K562 (cell line): Measurements from ENCODE around the gene AKT1S1. TPM values are rescaled to one million over a fixed set of nuclear protein-coding genes. Genes with fewer than 3 reads are reported as not detected.
A peak's percentile ranks its signal among the peaks of the same experiment; 100 is the strongest.

Experiments
- GATAD2B ChIP-seq: fragments of 450-650 bp; IDR thresholded peaks from 2 replicates; pipeline ENCODE4 v1.6.1; 2017; ENCODE audit warnings: mild to moderate bottlenecking, borderline replicate concordance
- LCOR ChIP-seq: sonication (generic); formaldehyde crosslinking; IDR thresholded peaks from 2 replicates; pipeline ENCODE4 v1.8.0; 2022; ENCODE audit warnings: mild to moderate bottlenecking, missing genetic modification reagents
- MXI1 ChIP-seq: IDR thresholded peaks from 2 replicates; pipeline ENCODE4 v1.6.1; 2011; ENCODE audit warnings: low read depth, mild to moderate bottlenecking, improper control_type of control experiment, low read length
- NFE2 ChIP-seq: IDR thresholded peaks from 2 replicates; pipeline ENCODE4 v1.6.1; 2014; ENCODE audit warnings: antibody characterized with exemption, low read depth
- POLR2AphosphoS5 ChIP-seq: IDR thresholded peaks from 2 replicates; pipeline ENCODE4 v1.6.1; 2011; ENCODE audit warnings: mild to moderate bottlenecking, low read depth, low read length, moderate library complexity; ENCODE audit not compliant: control insufficient read depth, insufficient read depth
- POLR2H ChIP-seq: IDR thresholded peaks from 2 replicates; pipeline ENCODE4 v1.6.1; 2016; ENCODE audit warnings: missing genetic modification characterization, low read depth, mild to moderate bottlenecking, control low read depth, missing compliant biosample characterization, moderate library complexity
- STAT5A ChIP-seq: IDR thresholded peaks from 2 replicates; pipeline ENCODE4 v1.6.1; 2012; ENCODE audit warnings: low read length, inconsistent platforms, borderline replicate concordance
- TAF7 ChIP-seq: fragments of 450-650 bp; IDR thresholded peaks from 2 replicates; pipeline ENCODE4 v1.6.1; 2016; ENCODE audit warnings: missing genetic modification characterization, missing compliant biosample characterization
- THRA ChIP-seq: fragments of 450-650 bp; IDR thresholded peaks from 2 replicates; pipeline ENCODE4 v1.6.1; 2017; ENCODE audit warnings: mild to moderate bottlenecking, moderate library complexity
- USF1 ChIP-seq: sonication (generic); formaldehyde crosslinking; IDR thresholded peaks from 2 replicates; pipeline ENCODE4 v1.9.0; 2022; ENCODE audit warnings: mild to moderate bottlenecking, missing genetic modification reagents
- ZNF398 ChIP-seq: fragments of 250-450 bp; sonication (Bioruptor Pico); IDR thresholded peaks from 2 replicates; pipeline ENCODE4 v1.8.0; 2021; ENCODE audit warnings: moderate library complexity, mild to moderate bottlenecking, inconsistent platforms
- ZNF436 ChIP-seq: fragments of 250-450, 450-650 bp; sonication (Bioruptor Pico); formaldehyde crosslinking; IDR thresholded peaks from 2 replicates; pipeline ENCODE4 v1.7.0; 2020; ENCODE audit warnings: mild to moderate bottlenecking
- ZNF699 ChIP-seq: fragments of 250-450 bp; sonication (Bioruptor Pico); IDR thresholded peaks from 2 replicates; pipeline ENCODE4 v1.8.0; 2021; ENCODE audit warnings: mild to moderate bottlenecking, moderate library complexity; ENCODE audit not compliant: insufficient replicate concordance
- polyA plus RNA-seq, 8 experiments: library from polyadenylated mRNA; depleted of rRNA in 4 of 8; stranded (reverse) in 5 of 8; unstranded in 3 of 8; fragments of >200 nt; fragmentation: Nextera tagmentation in 2 of 8; fragmentation: Illumina TruSeq in 1 of 8; extraction: Ambion mirVana in 2 of 8; extraction: Trizol in 1 of 8; gene quantifications; 2 replicates each; pipeline versions ENCODE4 v1.2.1 to v1.2.3, GENCODE V29; 2011 to 2014; ENCODE audit warnings: inconsistent platforms in 1 of 8, missing spikeins in 1 of 8
- total RNA-seq, 7 experiments: library from RNA; depleted of rRNA in 6 of 7; stranded (reverse); fragments of >200 nt in 6 of 7; fragmentation: Illumina TruSeq in 2 of 7; extraction: Trizol in 2 of 7; gene quantifications; 2 replicates each; pipeline versions ENCODE4 v1.2.1 to v1.2.3, GENCODE V29; 2011 to 2021; ENCODE audit warnings: low replicate concordance in 1 of 7
- TF ChIP-seq, protein P1 (sequence below): fragments of 450-650 bp; IDR thresholded peaks from 2 replicates; pipeline ENCODE4 v1.6.1; 2016; ENCODE audit warnings: borderline replicate concordance
- TF ChIP-seq, protein P2 (sequence below): fragments of 250-450 bp; sonication (Bioruptor Pico); IDR thresholded peaks from 2 replicates; pipeline ENCODE4 v1.8.0; 2022; ENCODE audit warnings: inconsistent platforms, mild to moderate bottlenecking, moderate library complexity, borderline replicate concordance
- TF ChIP-seq, protein P3 (sequence below): sonication (generic); formaldehyde crosslinking; IDR thresholded peaks from 2 replicates; pipeline ENCODE4 v1.8.0; 2022; ENCODE audit warnings: mild to moderate bottlenecking, missing genetic modification reagents, borderline replicate concordance

Gene AKT1S1
- total and polyA plus RNA-seq, 9 of the 15 experiments (the other 6 are each of a cell fraction or from before 2014, with no cell fraction given): 1.2 to 50.3 (median 17.1) TPM

DNA sequence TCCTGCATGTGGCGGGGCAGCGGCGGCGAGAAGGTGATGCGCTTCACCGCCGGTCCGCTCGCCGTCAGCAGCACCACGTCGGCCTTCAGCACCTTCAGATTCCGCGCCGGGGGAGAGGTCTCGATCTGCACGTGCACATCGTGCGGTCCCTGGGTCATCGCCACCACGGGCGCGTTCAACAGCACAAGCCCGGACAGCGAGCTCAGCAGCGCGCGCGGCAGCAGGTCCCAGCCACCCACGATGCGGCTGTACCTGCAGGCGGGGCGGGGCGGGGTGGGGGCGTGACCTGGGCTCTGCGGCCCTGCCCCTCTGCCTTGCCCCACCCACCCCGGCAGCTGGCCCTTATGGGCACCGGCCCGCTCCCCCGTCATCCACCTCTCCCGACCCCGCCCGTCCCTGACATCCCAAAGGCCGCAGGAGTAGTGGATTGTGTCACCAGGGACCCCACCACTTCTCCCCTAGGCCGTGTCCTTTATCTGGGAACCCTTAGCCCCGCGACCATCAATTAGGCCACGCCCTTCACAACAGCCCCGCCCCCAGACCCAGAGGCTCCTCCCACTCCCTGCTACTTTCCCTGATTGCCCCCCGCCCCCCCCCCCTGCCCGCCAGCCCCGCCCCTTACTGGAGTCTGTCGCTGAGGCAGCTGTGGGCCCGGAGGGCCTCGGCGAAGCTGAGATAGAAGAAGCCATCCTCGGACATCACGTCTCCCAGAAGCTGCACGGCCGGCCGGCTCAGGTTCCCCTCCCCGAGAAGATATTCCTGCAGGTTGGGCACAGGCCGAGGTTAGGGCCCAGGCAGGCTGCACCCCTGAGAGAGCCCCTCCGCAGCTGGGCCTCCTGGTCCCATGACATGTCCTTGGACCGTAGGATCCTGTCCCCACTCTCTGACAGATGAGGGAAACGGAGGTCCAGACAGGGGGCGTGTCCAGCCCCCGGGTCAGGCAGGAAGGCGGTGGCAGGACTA is 13.5 kb upstream of the AKT1S1 start (continued):
- TF ChIP-seq, protein P1, sequence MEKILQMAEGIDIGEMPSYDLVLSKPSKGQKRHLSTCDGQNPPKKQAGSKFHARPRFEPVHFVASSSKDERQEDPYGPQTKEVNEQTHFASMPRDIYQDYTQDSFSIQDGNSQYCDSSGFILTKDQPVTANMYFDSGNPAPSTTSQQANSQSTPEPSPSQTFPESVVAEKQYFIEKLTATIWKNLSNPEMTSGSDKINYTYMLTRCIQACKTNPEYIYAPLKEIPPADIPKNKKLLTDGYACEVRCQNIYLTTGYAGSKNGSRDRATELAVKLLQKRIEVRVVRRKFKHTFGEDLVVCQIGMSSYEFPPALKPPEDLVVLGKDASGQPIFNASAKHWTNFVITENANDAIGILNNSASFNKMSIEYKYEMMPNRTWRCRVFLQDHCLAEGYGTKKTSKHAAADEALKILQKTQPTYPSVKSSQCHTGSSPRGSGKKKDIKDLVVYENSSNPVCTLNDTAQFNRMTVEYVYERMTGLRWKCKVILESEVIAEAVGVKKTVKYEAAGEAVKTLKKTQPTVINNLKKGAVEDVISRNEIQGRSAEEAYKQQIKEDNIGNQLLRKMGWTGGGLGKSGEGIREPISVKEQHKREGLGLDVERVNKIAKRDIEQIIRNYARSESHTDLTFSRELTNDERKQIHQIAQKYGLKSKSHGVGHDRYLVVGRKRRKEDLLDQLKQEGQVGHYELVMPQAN: peak; percentile 78; the same call in 1 of the 2 replicates
- TF ChIP-seq THRA (no peak), TAF7 (tag) (peak; percentile 16; the same call in 1 of the 2 replicates), LCOR (CRISPR knock-in tag) (no peak; the same call in none of the 2 replicates), USF1 (CRISPR knock-in tag) (peak; percentile 65; the same call in 1 of the 2 replicates), NFE2 (no peak), STAT5A (no peak), MXI1 (no peak), POLR2AphosphoS5 (no peak), GATAD2B (no peak), POLR2H (tag) (no peak), ZNF436 (no peak), ZNF699 (CRISPR knock-in tag) (no peak), ZNF398 (CRISPR knock-in tag) (no peak)
- TF ChIP-seq, protein P2, sequence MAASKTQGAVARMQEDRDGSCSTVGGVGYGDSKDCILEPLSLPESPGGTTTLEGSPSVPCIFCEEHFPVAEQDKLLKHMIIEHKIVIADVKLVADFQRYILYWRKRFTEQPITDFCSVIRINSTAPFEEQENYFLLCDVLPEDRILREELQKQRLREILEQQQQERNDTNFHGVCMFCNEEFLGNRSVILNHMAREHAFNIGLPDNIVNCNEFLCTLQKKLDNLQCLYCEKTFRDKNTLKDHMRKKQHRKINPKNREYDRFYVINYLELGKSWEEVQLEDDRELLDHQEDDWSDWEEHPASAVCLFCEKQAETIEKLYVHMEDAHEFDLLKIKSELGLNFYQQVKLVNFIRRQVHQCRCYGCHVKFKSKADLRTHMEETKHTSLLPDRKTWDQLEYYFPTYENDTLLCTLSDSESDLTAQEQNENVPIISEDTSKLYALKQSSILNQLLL (CRISPR knock-in tag): no peak
- TF ChIP-seq, protein P3, sequence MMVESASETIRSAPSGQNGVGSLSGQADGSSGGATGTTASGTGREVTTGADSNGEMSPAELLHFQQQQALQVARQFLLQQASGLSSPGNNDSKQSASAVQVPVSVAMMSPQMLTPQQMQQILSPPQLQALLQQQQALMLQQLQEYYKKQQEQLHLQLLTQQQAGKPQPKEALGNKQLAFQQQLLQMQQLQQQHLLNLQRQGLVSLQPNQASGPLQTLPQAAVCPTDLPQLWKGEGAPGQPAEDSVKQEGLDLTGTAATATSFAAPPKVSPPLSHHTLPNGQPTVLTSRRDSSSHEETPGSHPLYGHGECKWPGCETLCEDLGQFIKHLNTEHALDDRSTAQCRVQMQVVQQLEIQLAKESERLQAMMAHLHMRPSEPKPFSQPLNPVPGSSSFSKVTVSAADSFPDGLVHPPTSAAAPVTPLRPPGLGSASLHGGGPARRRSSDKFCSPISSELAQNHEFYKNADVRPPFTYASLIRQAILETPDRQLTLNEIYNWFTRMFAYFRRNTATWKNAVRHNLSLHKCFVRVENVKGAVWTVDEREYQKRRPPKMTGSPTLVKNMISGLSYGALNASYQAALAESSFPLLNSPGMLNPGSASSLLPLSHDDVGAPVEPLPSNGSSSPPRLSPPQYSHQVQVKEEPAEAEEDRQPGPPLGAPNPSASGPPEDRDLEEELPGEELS (CRISPR knock-in tag): peak; percentile 66; the same call in 1 of the 2 replicates
